H7 (cell line): Measurements from ENCODE around the gene ALDH1A2. TPM values are rescaled to one million over a fixed set of nuclear protein-coding genes. Genes with fewer than 3 reads are reported as not detected.

Source experiments
- DNase-seq: peaks from one replicate; pipeline ENCODE4 v3.0.0; 2012
- H3K27me3 ChIP-seq: 2 replicates; pipeline ENCODE4 v1.6.0; 2011; ENCODE audit warnings: mild to moderate bottlenecking, low read length; ENCODE audit not compliant: control insufficient read depth, insufficient read depth
- H3K36me3 ChIP-seq: replicated peaks from 2 replicates; pipeline ENCODE4 v1.5.1; 2011; ENCODE audit warnings: low read length; ENCODE audit not compliant: control insufficient read depth, insufficient read depth
- H3K4me3 ChIP-seq: 2 replicates; pipeline ENCODE4 v1.5.1; 2011; ENCODE audit warnings: low read depth, mild to moderate bottlenecking, control low read depth, low read length, moderate library complexity; ENCODE audit not compliant: insufficient read depth
- total RNA-seq: library from RNA; depleted of rRNA; stranded (reverse); fragments of >200 nt; shearing (Covaris generic); gene quantifications from 2 replicates; pipeline ENCODE4 v1.2.3, GENCODE V29; 2014

ALDH1A2 gene
- total RNA-seq, 1 experiment from 2014 or later: 0.10 TPM

DNA sequence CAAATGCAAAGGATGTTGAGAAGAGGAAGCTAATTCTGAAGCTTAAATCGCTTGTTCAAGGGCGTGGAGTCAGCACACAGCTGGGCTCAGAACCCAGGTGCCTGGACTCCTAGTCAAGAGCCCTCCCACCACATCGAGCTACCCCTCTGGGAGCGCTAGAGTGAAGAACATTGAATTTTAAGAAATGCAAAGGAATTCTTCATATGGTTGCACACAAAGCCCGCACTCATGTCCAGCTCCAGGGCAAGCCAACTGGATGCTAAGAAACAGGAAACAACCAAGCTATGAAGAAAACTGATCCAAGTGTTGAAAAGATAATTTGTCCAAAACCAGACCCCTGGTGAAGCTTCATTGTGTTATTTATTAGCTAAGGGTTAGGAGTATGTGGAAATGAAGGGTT lies 122.3 kb downstream of the ALDH1A2 start:
- no peak for DNase-seq
- Histone ChIP-seq H3K4me3 (no peak overlapping the region), H3K36me3 (no peaks in the 10 kb centered on the region), H3K27me3 (no peaks in the 10 kb centered on the region)

DNA sequence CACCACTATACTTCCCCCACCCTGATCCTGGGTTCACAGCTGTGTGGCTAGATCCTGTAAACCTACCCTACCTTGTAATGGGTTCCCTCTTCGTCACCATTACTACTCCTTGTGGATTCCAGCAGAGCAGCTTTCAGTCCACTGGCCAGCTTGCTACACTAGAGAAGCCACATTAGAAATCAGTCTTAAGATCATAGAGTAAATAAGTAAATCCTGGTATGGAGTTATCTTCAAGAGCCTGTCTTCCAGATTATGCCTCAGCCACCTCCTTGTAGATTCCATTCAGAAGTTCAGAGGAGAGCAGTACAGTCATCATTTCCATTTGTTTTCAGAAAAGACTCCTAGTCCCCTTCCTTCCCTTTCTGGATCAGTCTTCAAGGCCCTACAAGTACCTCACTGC lies 123.7 kb downstream of the ALDH1A2 start:
- Histone ChIP-seq H3K27me3 (no peaks in the 10 kb centered on the region), H3K36me3 (no peaks in the 10 kb centered on the region), H3K4me3 (no peak overlapping the region)
- DNase-seq: no peak

DNA sequence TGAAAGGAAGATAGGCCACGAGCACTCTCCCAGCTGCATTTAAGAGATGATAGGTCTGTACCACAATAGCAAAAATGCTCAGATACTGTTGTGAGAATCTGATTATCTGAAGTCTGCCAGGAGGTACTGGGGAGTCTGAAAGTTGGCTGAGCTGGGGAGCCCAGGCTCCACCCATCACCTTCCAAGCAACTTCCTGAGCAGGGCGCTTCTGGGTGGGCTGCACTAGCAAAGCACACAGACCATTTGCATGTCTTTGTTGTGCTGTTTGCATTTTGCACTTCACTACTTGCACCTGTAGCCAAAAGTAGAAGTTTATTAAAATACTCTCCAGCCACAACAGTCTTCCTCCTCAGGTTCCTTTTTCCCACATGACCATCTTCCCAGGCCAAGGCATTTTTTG lies 133.2 kb downstream of the ALDH1A2 start:
- no peaks in the 10 kb centered on the region for H3K36me3 ChIP-seq
- DNase-seq: no peak
- no peaks in the 10 kb centered on the region for H3K27me3 ChIP-seq
- no peak overlapping the region for H3K4me3 ChIP-seq

DNA sequence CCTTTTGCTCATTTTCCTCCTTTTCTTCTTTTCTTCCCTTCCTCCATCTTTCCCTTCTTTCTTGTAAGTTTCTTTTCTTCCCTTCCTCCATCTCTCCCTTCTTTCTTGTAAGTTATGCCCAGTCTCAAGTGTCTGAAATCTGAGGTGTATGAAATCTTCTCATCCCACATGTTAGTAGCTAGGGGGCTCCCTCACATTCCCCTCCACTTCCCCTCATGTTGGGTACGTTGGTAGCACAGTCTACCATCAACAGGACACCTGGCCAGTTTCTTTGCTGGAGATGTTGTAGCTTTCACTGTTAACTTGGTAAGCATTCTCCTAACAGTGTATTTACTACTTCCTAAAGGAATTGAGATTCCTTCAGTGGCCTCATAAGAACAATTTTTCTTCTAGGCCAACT lies 133.9 kb downstream of the ALDH1A2 start:
- H3K36me3 ChIP-seq: no peaks in the 10 kb centered on the region
- H3K27me3 ChIP-seq: no peaks in the 10 kb centered on the region
- DNase-seq: no peak
- no peak overlapping the region for H3K4me3 ChIP-seq

DNA sequence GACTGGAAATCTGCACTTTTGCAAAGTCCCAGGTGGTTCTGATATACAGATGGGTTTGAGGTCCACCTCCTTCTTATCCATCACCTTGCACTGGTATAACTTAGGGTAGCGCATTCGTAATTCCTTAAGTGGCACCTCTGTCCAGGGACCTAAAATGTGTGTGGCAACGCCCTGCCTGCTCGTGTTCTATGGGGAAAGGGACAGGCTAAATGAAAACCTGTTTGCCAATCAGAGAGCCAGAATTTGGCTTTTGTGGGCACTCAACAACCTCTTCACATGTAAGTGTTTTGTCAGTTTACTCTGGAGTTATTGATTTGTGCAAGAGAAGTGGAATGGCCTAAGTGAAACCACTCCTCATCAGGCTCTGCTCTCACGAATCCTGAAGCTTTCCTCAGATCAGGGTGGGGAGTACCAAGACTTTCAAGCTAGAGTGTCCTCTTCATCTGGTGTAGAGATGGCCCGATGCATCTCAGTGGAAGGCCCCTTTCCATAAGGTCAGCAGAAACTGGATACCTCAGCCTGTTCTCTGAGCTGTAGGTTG lies 138.3 kb downstream of the ALDH1A2 start:
- no peaks in the 10 kb centered on the region for H3K27me3 ChIP-seq
- no peak for DNase-seq
- H3K4me3 ChIP-seq: no peak overlapping the region
- no peaks in the 10 kb centered on the region for H3K36me3 ChIP-seq

DNA sequence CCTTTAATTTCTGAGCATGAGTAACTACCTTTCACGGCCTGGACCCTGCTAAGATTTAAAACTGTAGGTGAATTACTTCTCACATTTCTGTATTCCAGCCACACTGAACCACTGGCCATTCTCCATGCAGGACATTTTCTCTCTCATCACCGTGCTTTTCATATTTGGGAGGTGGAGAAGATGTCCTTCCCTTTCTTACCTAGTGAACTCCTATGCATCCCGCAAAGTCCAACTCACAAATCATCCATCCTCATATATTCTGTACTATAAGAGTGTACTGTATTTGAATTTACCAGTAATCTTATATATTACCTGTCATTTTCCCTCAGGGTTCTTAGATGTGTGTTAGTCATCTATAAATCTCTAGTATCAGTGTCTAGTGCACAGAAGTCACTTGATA lies 139.9 kb downstream of the ALDH1A2 start:
- no peak for DNase-seq
- Histone ChIP-seq H3K4me3 (no peak overlapping the region), H3K36me3 (no peaks in the 10 kb centered on the region), H3K27me3 (no peaks in the 10 kb centered on the region)

DNA sequence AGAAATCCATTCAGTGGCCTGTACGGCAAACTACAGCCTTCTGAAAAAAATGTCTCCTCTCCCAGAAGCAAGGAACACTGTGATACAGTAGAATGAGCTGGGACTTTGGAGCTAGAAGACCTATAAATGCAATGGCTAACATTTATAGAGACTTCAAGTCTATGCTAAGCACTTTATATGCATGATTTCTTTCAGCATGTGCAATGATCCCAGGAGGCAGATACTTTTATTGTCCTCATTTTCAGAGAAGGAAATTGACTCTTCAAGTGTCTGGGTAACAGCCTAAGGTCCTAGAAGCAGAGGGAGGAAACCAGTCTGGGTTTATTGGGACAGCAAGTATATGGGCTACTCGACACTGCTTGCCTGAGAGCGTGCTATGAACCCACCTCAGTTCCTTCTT lies 140.9 kb downstream of the ALDH1A2 start:
- Histone ChIP-seq H3K36me3 (no peaks in the 10 kb centered on the region), H3K4me3 (no peak overlapping the region), H3K27me3 (no peaks in the 10 kb centered on the region)
- no peak for DNase-seq

DNA sequence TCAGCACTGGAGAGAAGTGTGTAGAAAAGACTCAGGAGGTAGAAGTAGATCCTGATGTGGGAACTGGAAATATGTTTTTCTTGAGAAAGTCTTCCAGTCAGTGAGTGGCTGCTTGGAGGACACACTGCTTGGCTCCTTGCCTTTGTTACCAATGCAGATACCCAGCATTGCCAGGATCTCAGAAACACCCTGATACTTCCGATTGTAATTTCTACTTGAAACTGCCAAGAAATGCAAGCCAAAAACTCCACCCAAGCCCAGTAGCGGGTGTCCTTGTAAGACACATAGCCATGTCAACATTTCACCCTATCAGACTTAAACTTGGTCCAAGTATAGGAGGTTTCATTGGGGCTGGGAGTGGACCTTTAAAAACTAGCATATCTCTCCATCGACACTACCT lies 141.8 kb downstream of the ALDH1A2 start:
- Histone ChIP-seq H3K4me3 (no peak overlapping the region), H3K27me3 (no peaks in the 10 kb centered on the region), H3K36me3 (no peaks in the 10 kb centered on the region)
- DNase-seq: no peak

DNA sequence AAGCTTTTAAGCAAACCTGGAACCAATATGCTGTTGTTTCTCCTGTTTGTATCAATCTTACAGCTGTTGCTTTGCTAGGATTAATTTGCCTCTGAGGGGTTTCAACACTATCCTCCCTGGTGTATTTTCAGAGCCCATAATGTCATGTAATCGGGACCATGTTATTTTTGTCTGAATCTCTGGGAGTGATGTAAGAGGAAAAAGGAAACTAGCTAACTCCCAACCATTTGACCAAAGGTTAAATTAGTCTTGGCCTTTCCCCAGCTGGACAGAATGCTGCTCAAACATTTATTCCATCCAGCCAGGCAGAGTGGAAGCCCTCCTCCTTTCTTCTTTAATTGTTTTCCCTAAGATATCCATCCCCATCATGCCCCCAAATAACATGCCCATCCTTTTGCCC lies 142.2 kb downstream of the ALDH1A2 start:
- H3K36me3 ChIP-seq: no peaks in the 10 kb centered on the region
- no peak overlapping the region for H3K4me3 ChIP-seq
- no peaks in the 10 kb centered on the region for H3K27me3 ChIP-seq

DNA sequence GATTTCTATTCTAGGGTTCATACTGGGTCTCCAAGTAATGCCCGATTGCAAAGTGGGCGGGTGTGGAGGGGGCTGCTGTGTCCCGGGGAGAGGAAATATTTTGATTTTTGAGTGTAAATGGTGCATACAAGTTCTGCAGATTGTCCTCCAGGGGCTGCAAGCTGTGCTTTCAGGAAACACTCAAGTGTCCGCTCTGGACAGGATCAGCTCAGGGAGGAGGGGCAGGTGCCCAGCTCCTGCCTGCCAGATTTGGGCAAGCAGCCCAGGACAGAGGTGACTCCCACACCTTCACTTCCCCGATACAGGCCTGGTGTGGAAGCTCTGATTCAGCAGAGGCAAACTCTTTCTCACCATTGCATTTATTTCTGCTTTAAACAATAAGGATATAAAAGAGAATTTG lies 142.7 kb downstream of the ALDH1A2 start:
- H3K27me3 ChIP-seq: no peaks in the 10 kb centered on the region
- H3K36me3 ChIP-seq: no peaks in the 10 kb centered on the region
- H3K4me3 ChIP-seq: no peak overlapping the region
- no peak for DNase-seq

More for the DNA sequence above, 142.2 kb downstream of the ALDH1A2 start:
- no peak for DNase-seq

DNA sequence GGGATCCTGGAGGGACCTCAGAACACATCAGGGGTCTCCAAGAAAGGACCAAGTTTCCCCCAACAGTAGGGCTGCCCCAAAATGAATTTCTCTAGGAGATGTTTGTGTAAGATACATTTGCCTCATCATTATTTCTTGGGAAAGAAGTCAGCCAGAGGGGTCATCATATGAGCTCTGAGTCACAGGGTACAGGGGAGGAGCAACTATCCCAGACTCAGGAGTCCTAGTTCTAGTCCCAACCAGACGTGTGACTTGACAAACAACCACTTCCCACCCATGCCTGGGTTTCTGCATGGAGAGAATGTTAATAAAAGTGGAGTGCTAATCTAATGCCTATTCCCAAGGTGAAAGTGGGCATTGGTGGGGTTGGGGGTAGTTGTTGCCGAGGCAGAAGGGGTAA lies 144.1 kb downstream of the ALDH1A2 start:
- DNase-seq: no peak
- Histone ChIP-seq H3K36me3 (no peaks in the 10 kb centered on the region), H3K4me3 (no peak overlapping the region), H3K27me3 (no peaks in the 10 kb centered on the region)

DNA sequence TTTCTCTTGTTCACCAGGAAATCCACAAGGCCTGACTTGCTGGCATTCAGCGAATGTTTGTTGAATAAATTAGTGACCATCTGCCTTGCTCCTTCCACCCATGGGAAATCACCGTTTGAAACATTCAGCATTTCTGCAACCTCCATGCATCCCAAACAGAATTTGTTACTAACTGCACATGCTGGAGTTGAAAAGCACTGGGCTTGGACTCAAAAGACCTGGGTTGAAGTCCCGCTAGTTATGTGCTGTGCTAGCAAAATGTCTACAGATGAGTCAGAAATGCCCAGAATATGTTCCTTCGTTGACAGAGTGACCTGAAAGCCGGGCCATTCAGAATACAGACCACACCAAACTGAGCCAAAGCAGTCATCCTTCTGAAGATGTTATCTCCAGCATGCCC lies 144.6 kb downstream of the ALDH1A2 start:
- no peaks in the 10 kb centered on the region for H3K27me3 ChIP-seq
- no peak for DNase-seq
- no peaks in the 10 kb centered on the region for H3K36me3 ChIP-seq
- no peak overlapping the region for H3K4me3 ChIP-seq

DNA sequence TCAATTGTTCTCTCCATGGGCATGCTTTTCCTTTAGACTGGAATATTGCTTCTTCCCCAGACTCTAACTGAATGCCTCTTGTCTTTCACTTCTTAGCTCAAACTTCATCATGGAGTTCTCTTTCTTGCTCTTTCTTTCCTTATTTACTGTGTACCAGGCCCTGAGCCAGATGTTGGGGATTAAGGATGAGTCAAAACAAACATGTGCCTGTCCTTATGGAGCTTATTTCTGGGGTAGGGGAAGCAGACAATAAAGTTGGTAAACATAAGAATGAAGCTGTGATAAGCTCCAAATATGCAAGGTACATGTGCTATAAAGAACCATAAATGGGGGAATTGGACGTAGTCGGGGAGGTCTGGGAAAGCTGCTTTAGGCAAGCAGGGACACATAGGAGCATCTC lies 145.8 kb downstream of the ALDH1A2 start:
- no peak for DNase-seq
- no peaks in the 10 kb centered on the region for H3K36me3 ChIP-seq
- H3K4me3 ChIP-seq: no peak overlapping the region
- H3K27me3 ChIP-seq: no peaks in the 10 kb centered on the region

DNA sequence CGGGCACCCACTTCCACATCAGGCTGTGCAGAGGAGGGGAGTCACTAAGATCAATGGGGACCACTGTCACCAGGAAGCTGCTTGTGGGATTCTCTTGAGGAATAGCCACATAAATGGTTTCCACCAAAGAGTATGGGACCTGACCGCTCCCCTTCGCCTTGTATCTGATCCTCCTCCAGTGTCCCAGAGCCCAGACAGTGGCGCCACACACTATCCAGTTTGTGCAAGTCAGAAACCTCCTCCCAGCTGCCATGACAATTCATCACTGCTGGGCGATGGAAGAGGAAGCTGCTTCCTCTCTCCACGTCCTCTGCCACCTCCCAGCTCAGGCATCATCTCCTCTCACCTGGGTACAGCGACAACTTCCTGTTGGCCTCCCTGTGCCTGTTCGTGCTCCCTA lies 147.5 kb downstream of the ALDH1A2 start:
- H3K36me3 ChIP-seq: no peaks in the 10 kb centered on the region
- no peaks in the 10 kb centered on the region for H3K27me3 ChIP-seq
- no peak overlapping the region for H3K4me3 ChIP-seq
- no peak for DNase-seq

DNA sequence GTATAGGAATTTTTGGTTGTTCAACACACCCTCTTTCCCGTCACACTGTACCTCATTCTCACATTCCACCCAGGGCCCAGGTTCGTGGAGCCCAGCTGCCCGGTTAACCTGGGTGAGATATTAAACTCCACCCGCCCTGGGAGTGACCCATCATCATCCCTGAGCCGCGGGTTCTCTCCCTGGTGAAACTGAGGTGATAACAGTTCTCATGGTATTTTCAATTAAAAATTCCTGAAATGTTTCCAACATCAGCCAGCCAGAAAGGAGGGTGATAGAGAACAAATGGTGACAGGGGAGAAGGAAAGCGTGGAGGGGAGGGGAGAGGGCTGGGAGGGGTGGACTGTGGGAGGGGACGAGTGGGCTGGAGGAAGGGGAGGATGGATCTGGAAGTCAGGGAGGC lies 148.8 kb downstream of the ALDH1A2 start:
- Histone ChIP-seq H3K27me3 (no peaks in the 10 kb centered on the region), H3K36me3 (no peaks in the 10 kb centered on the region), H3K4me3 (no peak overlapping the region)
- no peak for DNase-seq

DNA sequence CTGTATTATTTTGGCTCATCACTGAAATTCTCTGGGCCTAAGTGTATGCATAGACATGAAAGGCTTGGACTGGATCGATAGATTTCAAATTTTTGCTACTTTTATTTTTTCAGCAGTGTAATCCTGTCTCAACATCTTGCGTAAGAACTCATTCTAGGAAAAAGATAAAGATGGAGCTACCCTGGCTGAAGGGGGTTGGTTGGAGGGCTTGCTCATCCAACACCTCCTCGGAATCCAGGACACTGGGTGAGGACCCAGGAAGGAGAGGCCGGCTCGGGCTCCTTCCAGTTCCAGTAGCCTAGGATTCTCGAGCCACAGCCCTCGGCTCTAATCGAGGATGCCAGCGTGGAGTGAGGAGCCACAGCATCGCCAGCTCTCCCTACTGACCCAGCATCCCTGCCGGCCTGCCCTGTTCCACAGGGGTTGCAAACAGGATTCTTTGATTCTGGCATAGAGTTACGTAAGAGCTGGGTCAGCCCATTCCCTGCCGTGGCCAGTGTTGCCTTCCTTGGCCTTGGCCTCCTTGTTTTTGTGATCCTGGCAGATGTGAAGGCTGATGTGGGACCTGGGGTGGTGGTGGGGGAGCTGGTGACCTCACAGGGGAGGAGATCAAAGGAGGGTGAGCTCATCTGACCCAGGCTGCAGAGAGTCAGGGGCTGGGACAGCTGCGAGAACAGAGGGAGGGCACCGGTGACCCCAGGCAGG lies 149.5 kb downstream of the ALDH1A2 start:
- Histone ChIP-seq H3K36me3 (no peaks in the 10 kb centered on the region), H3K4me3 (no peak overlapping the region), H3K27me3 (no peaks in the 10 kb centered on the region)
- DNase-seq: no peak
